BE2C (cell line): ENCODE data around the gene COPE.
A peak's percentile ranks its signal among the peaks of the same experiment; 100 is the strongest.
"Not testable (repeated sequence)": the region's sequence is repeated elsewhere in the genome, so short reads cannot be mapped to it uniquely, and the experiment has no call there.

Source experiments
- DNase-seq: peaks from one replicate; pipeline ENCODE4 v3.0.0-alpha.2; 2020
- H3K27me3 ChIP-seq: fragments of 250-450 bp; sonication (Bioruptor Pico); 2 replicates; pipeline ENCODE4 v1.5.1; 2020; ENCODE audit warnings: mild to moderate bottlenecking
- H3K36me3 ChIP-seq: fragments of 250-450 bp; sonication (Bioruptor Pico); 2 replicates; pipeline ENCODE4 v1.5.1; 2020; ENCODE audit warnings: mild to moderate bottlenecking
- H3K4me1 ChIP-seq: fragments of 250-450 bp; sonication (Bioruptor Pico); 2 replicates; pipeline ENCODE4 v1.5.1; 2020
- H3K4me3 ChIP-seq: 2 replicates; pipeline ENCODE4 v1.5.1; 2011; ENCODE audit warnings: low read depth, low read length
- H3K9me3 ChIP-seq: fragments of 250-450 bp; sonication (Bioruptor Pico); 2 replicates; pipeline ENCODE4 v1.5.1; 2020
- CTCF ChIP-seq: IDR thresholded peaks from 2 replicates; pipeline ENCODE4 v1.5.1; 2012; ENCODE audit warnings: mild to moderate bottlenecking, low read depth, low read length

COPE gene

GRCh38 chr19:18906605-18907519 is 12.3 kb downstream of the COPE start:
- peak; percentile 6 for DNase-seq
- Histone ChIP-seq H3K36me3 (peaks cover 10% of the 10 kb centered on the region), H3K4me3 (no peak overlapping the region), H3K9me3 (no peaks in the 10 kb centered on the region), H3K27me3 (no peaks in the 10 kb centered on the region), H3K4me1 (no peaks in the 10 kb centered on the region)
- no peak for TF ChIP-seq CTCF

- H3K9me3 ChIP-seq: no peaks in the 10 kb centered on the region
- no peaks in the 10 kb centered on the region for H3K27me3 ChIP-seq
- no peak for DNase-seq
- TF ChIP-seq CTCF: no peak
- H3K4me3 ChIP-seq: no peak overlapping the region
- peaks cover 10% of the 10 kb centered on the region for H3K36me3 ChIP-seq
- H3K4me1 ChIP-seq: no peaks in the 10 kb centered on the region
Measured at GRCh38 chr19:18905513-18906236, 13.5 kb downstream of the COPE start.

GRCh38 chr19:18905058-18905456 is 14.1 kb downstream of the COPE start:
- Histone ChIP-seq H3K4me1 (no peaks in the 10 kb centered on the region), H3K36me3 (peaks cover 10% of the 10 kb centered on the region), H3K27me3 (no peaks in the 10 kb centered on the region), H3K9me3 (no peaks in the 10 kb centered on the region), H3K4me3 (no peak overlapping the region)
- no peak for TF ChIP-seq CTCF
- no peak for DNase-seq

- Histone ChIP-seq H3K36me3 (peaks cover 10% of the 10 kb centered on the region), H3K4me1 (no peaks in the 10 kb centered on the region), H3K4me3 (no peak overlapping the region), H3K27me3 (no peaks in the 10 kb centered on the region), H3K9me3 (no peaks in the 10 kb centered on the region)
- TF ChIP-seq CTCF: no peak
- DNase-seq: peak; percentile 26
Measured at GRCh38 chr19:18904334-18905057, 14.7 kb downstream of the COPE start.

- TF ChIP-seq CTCF: no peak
- H3K4me1 ChIP-seq: peaks cover 3% of the 10 kb centered on the region; the same call in 1 of the 2 replicates
- H3K27me3 ChIP-seq: no peaks in the 10 kb centered on the region
- H3K4me3 ChIP-seq: no peak overlapping the region
- peaks cover 10% of the 10 kb centered on the region for H3K36me3 ChIP-seq
- DNase-seq: no peak
- no peaks in the 10 kb centered on the region for H3K9me3 ChIP-seq
Measured at GRCh38 chr19:18903156-18904037, 15.8 kb downstream of the COPE start.

GRCh38 chr19:18902519-18902918 is 16.7 kb downstream of the COPE start:
- not testable (repeated sequence) for H3K4me1 ChIP-seq, H3K36me3 ChIP-seq, H3K4me3 ChIP-seq, DNase-seq, H3K9me3 ChIP-seq, H3K27me3 ChIP-seq
